Keratinocyte (primary cell): Measurements from ENCODE around the gene FBN1. TPM values are rescaled to one million over a fixed set of nuclear protein-coding genes. Genes with fewer than 3 reads are reported as not detected.

ENCODE experiments used
- DNase-seq: peaks from one replicate; pipeline ENCODE4 v3.0.0-alpha.2; 2011; ENCODE audit warnings: low read depth, missing footprints, low spot score
- FAIRE-seq: peaks from 2 replicates; lab custom pipeline; 2011; peaks lifted over from hg19 to GRCh38; lab: Jason Lieb, UNC
- H2AFZ ChIP-seq: 2 replicates; pipeline ENCODE4 v1.6.0; 2012; ENCODE audit warnings: low read length, control low read depth, inconsistent platforms; ENCODE audit not compliant: control insufficient read depth
- H3K27ac ChIP-seq: 2 replicates; pipeline ENCODE4 v1.5.1; 2011; ENCODE audit warnings: low read length; ENCODE audit not compliant: control insufficient read depth, insufficient read depth
- H3K27me3 ChIP-seq: 3 replicates; pipeline ENCODE4 v1.6.0; 2011; ENCODE audit warnings: low read length; ENCODE audit not compliant: control insufficient read depth, insufficient read depth; ENCODE audit errors: extremely low read depth
- H3K36me3 ChIP-seq, 2 experiments: 2 replicates in 1 of 2; 3 replicates in 1 of 2; pipeline ENCODE4 v1.5.1; 2011; ENCODE audit warnings: low read length in 2 of 2, mild to moderate bottlenecking in 1 of 2; ENCODE audit not compliant: control insufficient read depth in 2 of 2, insufficient read depth in 2 of 2; ENCODE audit errors: extremely low read depth in 1 of 2
- H3K4me1 ChIP-seq: 3 replicates; pipeline ENCODE4 v1.5.1; 2011; ENCODE audit warnings: low read length; ENCODE audit not compliant: control insufficient read depth, insufficient read depth; ENCODE audit errors: extremely low read depth
- H3K4me2 ChIP-seq: 3 replicates; pipeline ENCODE4 v1.6.0; 2011; ENCODE audit warnings: low read depth, low read length; ENCODE audit not compliant: control insufficient read depth, insufficient read depth; ENCODE audit errors: extremely low read depth
- H3K4me3 ChIP-seq, 3 experiments: fragments of 200-600 bp in 1 of 3; sonication (generic) in 1 of 3; 2 replicates in 2 of 3; 3 replicates in 1 of 3; pipeline ENCODE4 v1.5.1; 2011 to 2016; ENCODE audit warnings: low read length in 3 of 3, mild to moderate bottlenecking in 3 of 3, control low read depth in 2 of 3, inconsistent platforms in 1 of 3, low read depth in 1 of 3, mixed read lengths in 1 of 3, mixed run types in 1 of 3, moderate library complexity in 1 of 3; ENCODE audit not compliant: control insufficient read depth in 2 of 3, insufficient read depth in 2 of 3; ENCODE audit errors: extremely low read depth in 1 of 3
- H3K79me2 ChIP-seq: 2 replicates; pipeline ENCODE4 v1.6.0; 2012; ENCODE audit warnings: low read length; ENCODE audit not compliant: control insufficient read depth, insufficient read depth
- H3K9ac ChIP-seq: 3 replicates; pipeline ENCODE4 v1.6.0; 2011; ENCODE audit warnings: low read length; ENCODE audit not compliant: control insufficient read depth, insufficient read depth; ENCODE audit errors: extremely low read depth
- H3K9me1 ChIP-seq: 3 replicates; pipeline ENCODE4 v1.6.0; 2011; ENCODE audit warnings: low read length; ENCODE audit not compliant: control insufficient read depth, insufficient read depth; ENCODE audit errors: extremely low read depth
- H3K9me3 ChIP-seq: 2 replicates; pipeline ENCODE4 v1.5.1; 2012; ENCODE audit warnings: low read depth, low read length; ENCODE audit not compliant: control insufficient read depth
- H4K20me1 ChIP-seq: 3 replicates; pipeline ENCODE4 v1.6.0; 2011; ENCODE audit warnings: low read length; ENCODE audit not compliant: control insufficient read depth, insufficient read depth; ENCODE audit errors: extremely low read depth
- EZH2 ChIP-seq: IDR thresholded peaks from one replicate; pipeline ENCODE4 v1.6.1; 2012; ENCODE audit warnings: inconsistent platforms, mild to moderate bottlenecking, low read length, moderate library complexity
- dilution Hi-C: fragments of 300-500 bp; cut with MboI; formaldehyde crosslinking; loops from one replicate; pipeline ENCODE4 v1.7.0; 2020; ENCODE audit warnings: low sequenced_read_pairs; ENCODE audit not compliant: extremely low pct_ligation_motif_present
- polyA plus RNA-seq, 5 experiments: library from polyadenylated mRNA; depleted of rRNA in 3 of 5; stranded (reverse) in 3 of 5; stranded (forward) in 1 of 5; unstranded in 1 of 5; fragments of >200 nt; gene quantifications; 1 replicate in 1 of 5; 2 replicates in 3 of 5; 3 replicates in 1 of 5; pipeline versions ENCODE4 v1.2.1 to v1.2.3, GENCODE V29; 2011 to 2012; ENCODE audit warnings: missing spikeins in 2 of 5, low read depth in 1 of 5, low replicate concordance in 1 of 5
- TF ChIP-seq, protein P1 (sequence below), 3 experiments: IDR thresholded peaks in 1 of 3; conservative IDR thresholded peaks in 1 of 3; optimal IDR thresholded peaks in 1 of 3; 2 replicates in 2 of 3; 3 replicates in 1 of 3; pipeline versions ENCODE3 to v1.5.1; 2011; ENCODE audit warnings: low read length in 3 of 3, mild to moderate bottlenecking in 3 of 3, moderate library complexity in 2 of 3, control low read depth in 1 of 3, inconsistent platforms in 1 of 3; ENCODE audit not compliant: insufficient read depth in 2 of 3; ENCODE audit errors: extremely low read depth in 1 of 3

The FBN1 gene
- polyA plus RNA-seq, 1 donor (not counting 4 experiments of a cell fraction or from before 2014, with no cell fraction given): 3.5 TPM

DNA sequence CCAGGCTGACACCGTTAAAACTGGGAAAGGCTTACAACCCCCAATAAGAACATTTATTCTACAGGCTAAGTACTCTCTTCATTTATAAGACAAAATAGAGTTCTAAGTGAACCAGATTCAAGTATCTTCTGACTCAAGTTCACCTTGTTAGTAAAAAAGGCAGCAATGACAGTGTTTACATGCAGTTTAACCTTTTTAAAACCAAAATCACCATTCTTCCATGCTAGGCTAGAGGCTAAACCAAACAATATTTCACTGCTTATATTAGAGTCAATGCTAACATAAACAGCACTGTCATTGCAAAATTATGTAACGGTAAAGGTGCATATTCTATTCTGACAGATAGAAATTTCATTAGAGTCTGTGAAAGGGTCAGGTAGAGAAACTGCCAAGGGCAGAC, 118.0 kb downstream of the FBN1 start:
- DNase-seq: no peak
- H3K79me2 ChIP-seq: no peaks in the 10 kb centered on the region
- no peaks in the 10 kb centered on the region for H3K9me1 ChIP-seq
- H2AFZ ChIP-seq: no peak overlapping the region
- H3K4me1 ChIP-seq: no peaks in the 10 kb centered on the region
- H4K20me1 ChIP-seq: no peaks in the 10 kb centered on the region
- no peaks in the 10 kb centered on the region for H3K36me3 ChIP-seq
- dilution Hi-C loops: no loop called here
- no peak for FAIRE-seq
- no peak overlapping the region for H3K9ac ChIP-seq
- H3K4me2 ChIP-seq: no peak overlapping the region
- TF ChIP-seq, protein P1, sequence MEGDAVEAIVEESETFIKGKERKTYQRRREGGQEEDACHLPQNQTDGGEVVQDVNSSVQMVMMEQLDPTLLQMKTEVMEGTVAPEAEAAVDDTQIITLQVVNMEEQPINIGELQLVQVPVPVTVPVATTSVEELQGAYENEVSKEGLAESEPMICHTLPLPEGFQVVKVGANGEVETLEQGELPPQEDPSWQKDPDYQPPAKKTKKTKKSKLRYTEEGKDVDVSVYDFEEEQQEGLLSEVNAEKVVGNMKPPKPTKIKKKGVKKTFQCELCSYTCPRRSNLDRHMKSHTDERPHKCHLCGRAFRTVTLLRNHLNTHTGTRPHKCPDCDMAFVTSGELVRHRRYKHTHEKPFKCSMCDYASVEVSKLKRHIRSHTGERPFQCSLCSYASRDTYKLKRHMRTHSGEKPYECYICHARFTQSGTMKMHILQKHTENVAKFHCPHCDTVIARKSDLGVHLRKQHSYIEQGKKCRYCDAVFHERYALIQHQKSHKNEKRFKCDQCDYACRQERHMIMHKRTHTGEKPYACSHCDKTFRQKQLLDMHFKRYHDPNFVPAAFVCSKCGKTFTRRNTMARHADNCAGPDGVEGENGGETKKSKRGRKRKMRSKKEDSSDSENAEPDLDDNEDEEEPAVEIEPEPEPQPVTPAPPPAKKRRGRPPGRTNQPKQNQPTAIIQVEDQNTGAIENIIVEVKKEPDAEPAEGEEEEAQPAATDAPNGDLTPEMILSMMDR (optimal IDR thresholded peaks at IDR 0.05 in 1 of 3, IDR thresholded peaks at IDR 0.05 in 1 of 3, conservative IDR thresholded peaks at IDR 0.05 in 1 of 3; ENCODE audit: extremely low read depth in 1 of 3, insufficient read depth in 2 of 3, low read length in 3 of 3): no peak
- no peak for TF ChIP-seq EZH2
- no peaks in the 10 kb centered on the region for H3K27me3 ChIP-seq
- no peak overlapping the region for H3K4me3 ChIP-seq
- no peaks in the 10 kb centered on the region for H3K9me3 ChIP-seq
- H3K27ac ChIP-seq: no peak overlapping the region

DNA sequence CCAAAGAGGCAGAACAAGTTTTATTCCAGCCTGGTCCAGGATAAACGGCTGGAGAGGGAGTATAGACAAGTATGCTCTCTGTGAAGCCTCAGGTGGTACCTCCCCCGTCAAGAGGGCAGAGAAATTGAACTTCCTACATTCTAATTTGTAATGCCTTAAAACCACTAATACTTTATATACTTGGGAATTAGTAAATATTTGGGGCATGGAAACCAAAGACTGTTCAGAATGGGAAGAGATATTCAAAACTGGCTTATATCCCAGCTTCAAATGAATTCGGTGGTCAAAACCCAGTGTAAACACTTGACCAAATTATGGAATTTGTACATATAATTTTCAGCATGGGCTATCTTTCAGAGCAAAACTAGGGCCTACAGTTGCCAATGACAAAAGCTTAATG, 122.6 kb downstream of the FBN1 start:
- H4K20me1 ChIP-seq: no peaks in the 10 kb centered on the region
- no peaks in the 10 kb centered on the region for H3K79me2 ChIP-seq
- dilution Hi-C loops: no loop called here
- H3K36me3 ChIP-seq: no peaks in the 10 kb centered on the region
- no peaks in the 10 kb centered on the region for H3K27me3 ChIP-seq
- H3K27ac ChIP-seq: no peak overlapping the region
- H3K9me3 ChIP-seq: no peaks in the 10 kb centered on the region
- no peak for TF ChIP-seq EZH2
- TF ChIP-seq, protein P1 (optimal IDR thresholded peaks at IDR 0.05 in 1 of 3, IDR thresholded peaks at IDR 0.05 in 1 of 3, conservative IDR thresholded peaks at IDR 0.05 in 1 of 3; ENCODE audit: extremely low read depth in 1 of 3, insufficient read depth in 2 of 3, low read length in 3 of 3): no peak
- no peak overlapping the region for H2AFZ ChIP-seq
- H3K9ac ChIP-seq: no peak overlapping the region
- no peak overlapping the region for H3K4me2 ChIP-seq
- H3K4me1 ChIP-seq: no peaks in the 10 kb centered on the region
- no peak for DNase-seq
- no peak for FAIRE-seq
- no peaks in the 10 kb centered on the region for H3K9me1 ChIP-seq
- H3K4me3 ChIP-seq: no peak overlapping the region
